NB4 (cell line): Measurements from ENCODE around the gene RBM42.

Experiments
- CTCF ChIP-seq: IDR thresholded peaks from one replicate; pipeline ENCODE4 v1.5.1; 2012; ENCODE audit warnings: low read depth, low read length
- MAX ChIP-seq: IDR thresholded peaks from 2 replicates; pipeline ENCODE4 v1.6.1; 2011; ENCODE audit warnings: low read depth, low read length
- MYC ChIP-seq: IDR thresholded peaks from 2 replicates; pipeline ENCODE4 v1.6.1; 2011; ENCODE audit warnings: low read depth, low read length
- POLR2A ChIP-seq: IDR thresholded peaks from 2 replicates; pipeline ENCODE4 v1.6.1; 2011; ENCODE audit warnings: mild to moderate bottlenecking; ENCODE audit not compliant: insufficient read length; ENCODE audit errors: extremely low read depth

GRCh38 chr19:35666251-35666913, 37.5 kb downstream of the RBM42 start, which contains the start of gene UPK1A:
- no peak for TF ChIP-seq POLR2A
- TF ChIP-seq CTCF, result no peak
- TF ChIP-seq MAX, result no peak
- TF ChIP-seq MYC, result no peak
